ENCODE results near the gene TARBP2. TPM values are rescaled to one million over a fixed set of nuclear protein-coding genes. Genes with fewer than 3 reads are reported as not detected.
A peak's percentile ranks its signal among the peaks of the same experiment; 100 is the strongest.

TARBP2 gene
- total and polyA plus RNA-seq, 8 donors, result 11.7 to 50.1 (median 17.1) TPM

DNA sequence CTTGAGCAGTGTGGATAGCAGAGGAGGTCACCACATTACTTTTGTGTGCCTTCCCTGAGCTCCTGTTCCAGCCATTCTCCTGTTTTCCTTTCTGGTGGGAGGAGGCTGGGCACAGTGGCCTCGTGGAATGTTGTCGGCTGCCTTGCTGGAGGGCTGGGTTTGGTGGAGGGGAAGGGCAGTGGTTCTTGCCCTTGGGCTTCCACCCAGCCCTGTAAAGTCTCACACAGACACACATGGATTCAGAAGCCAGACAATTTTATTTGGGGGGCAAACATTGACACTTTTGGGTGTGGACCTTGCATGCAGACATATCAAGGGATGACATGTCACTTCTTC is 5.3 kb downstream of the TARBP2 start:
- intact Hi-C loops (cut with DNase I), result loop anchor here in 1 of 3 donors (5.0 kb wide), 1 partner anchor 159 kb away; no protein-coding TSS in a partner anchor
- 20 to 24% methylated on average over 2 of the region's 2 CpGs for WGBS, 2 donors
- no peak for ATAC-seq
- no peak for FAIRE-seq
- H3K4me3 ChIP-seq, result no peak overlapping the region
- DNase-seq, result no peak
- no peak overlapping the region for H3K27ac ChIP-seq
- no peaks in the 10 kb centered on the region for H3K27me3 ChIP-seq
- peaks cover 0 to 13% (median 0%) of the 10 kb centered on the region in 3 donors for H3K4me1 ChIP-seq
- TF ChIP-seq, protein P1, sequence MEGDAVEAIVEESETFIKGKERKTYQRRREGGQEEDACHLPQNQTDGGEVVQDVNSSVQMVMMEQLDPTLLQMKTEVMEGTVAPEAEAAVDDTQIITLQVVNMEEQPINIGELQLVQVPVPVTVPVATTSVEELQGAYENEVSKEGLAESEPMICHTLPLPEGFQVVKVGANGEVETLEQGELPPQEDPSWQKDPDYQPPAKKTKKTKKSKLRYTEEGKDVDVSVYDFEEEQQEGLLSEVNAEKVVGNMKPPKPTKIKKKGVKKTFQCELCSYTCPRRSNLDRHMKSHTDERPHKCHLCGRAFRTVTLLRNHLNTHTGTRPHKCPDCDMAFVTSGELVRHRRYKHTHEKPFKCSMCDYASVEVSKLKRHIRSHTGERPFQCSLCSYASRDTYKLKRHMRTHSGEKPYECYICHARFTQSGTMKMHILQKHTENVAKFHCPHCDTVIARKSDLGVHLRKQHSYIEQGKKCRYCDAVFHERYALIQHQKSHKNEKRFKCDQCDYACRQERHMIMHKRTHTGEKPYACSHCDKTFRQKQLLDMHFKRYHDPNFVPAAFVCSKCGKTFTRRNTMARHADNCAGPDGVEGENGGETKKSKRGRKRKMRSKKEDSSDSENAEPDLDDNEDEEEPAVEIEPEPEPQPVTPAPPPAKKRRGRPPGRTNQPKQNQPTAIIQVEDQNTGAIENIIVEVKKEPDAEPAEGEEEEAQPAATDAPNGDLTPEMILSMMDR (IDR thresholded peaks at IDR 0.05), result no peak
- no peaks in the 10 kb centered on the region for H3K9me3 ChIP-seq
- peaks cover 0 to 12% (median 0%) of the 10 kb centered on the region in 3 donors for H3K36me3 ChIP-seq

DNA sequence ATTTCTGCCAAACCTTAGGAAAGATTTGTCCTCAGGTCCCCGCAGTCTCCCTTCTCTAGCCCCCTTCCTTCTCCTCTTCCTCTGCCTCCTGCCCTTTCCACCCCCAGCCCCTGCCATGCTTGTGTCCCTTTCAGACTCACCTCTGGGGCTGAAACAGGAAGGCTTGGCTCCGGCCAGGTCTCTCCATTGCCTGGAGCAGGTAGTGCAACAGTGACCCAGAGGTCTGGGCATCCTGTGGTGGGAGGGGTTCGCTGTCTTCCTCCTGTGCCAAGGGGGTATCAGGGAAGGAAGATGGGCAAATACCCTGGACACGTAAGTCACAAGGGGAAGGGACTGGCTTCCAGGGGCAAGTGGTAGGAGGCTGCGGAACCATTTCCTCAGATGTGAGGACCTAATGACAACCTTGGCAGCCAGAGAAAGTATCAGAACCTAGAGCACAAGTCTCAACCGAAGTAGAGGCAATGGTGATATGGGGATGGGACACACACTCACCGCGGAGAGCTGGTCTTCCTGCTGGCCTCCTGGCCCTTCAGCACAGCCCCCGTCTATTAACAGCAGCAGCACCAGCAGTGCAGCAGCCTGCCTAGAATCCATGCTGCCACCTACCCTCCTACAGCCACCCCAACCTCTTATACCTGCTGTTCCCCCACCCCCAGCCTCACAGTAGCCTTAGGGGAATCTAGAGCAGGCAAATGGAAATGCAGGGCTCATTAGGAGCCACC is 6.0 kb downstream of the TARBP2 start, which contains the start of gene NPFF:
Gene NPFF (minus strand): TSS at position 604 of the 722 bp plus-strand sequence. CDS start 10 bp downstream, at position 594.
- Histone ChIP-seq H3K36me3 (peaks cover 0 to 12% (median 0%) of the 10 kb centered on the region in 3 donors), H3K4me1 (peaks cover 0 to 8% (median 0%) of the 10 kb centered on the region in 3 donors), H3K4me3 (no peak within 1 kb of the TSS), H3K27ac (no peak within 1 kb of the TSS), H3K9me3 (no peaks in the 10 kb centered on the region), H3K27me3 (no peaks in the 10 kb centered on the region)
- TF ChIP-seq, protein P1 (IDR thresholded peaks at IDR 0.05), result no peak
- DNase-seq (no peak), ATAC-seq (no peak), FAIRE-seq (no peak)
- intact Hi-C loops (cut with DNase I), result loop anchor here in 1 of 3 donors (5.0 kb wide), 1 partner anchor 160 kb away; no protein-coding TSS in a partner anchor
- 87 to 89% methylated on average over 9 of the region's 9 CpGs for WGBS, 2 donors

DNA sequence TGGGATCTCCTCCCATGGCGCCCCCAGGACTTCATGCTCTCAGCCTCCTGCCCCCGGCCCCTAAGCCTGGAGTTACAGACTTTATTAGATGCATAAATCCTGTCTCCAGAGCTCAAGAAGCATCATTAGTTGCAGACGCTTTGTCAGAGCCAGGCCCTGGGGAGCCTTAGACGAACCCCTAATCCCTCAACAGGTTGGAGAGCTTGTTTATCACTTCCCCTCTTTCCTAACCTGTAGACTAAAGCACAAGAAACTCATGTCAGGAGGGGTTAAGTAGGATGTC is 6.5 kb downstream of the TARBP2 start:
- no peaks in the 10 kb centered on the region for H3K27me3 ChIP-seq
- no peaks in the 10 kb centered on the region for H3K9me3 ChIP-seq
- H3K4me3 ChIP-seq, result no peak overlapping the region
- FAIRE-seq (no peak), DNase-seq (no peak), ATAC-seq (no peak)
- peaks cover 0 to 12% (median 5%) of the 10 kb centered on the region in 3 donors for H3K36me3 ChIP-seq
- TF ChIP-seq, protein P1 (IDR thresholded peaks at IDR 0.05), result no peak
- intact Hi-C loops (cut with DNase I), result loop anchor here in 1 of 3 donors (5.0 kb wide), 1 partner anchor 160 kb away; no protein-coding TSS in a partner anchor
- 79 to 82% methylated on average over 4 of the region's 4 CpGs for WGBS, 2 donors
- no peak overlapping the region for H3K27ac ChIP-seq
- H3K4me1 ChIP-seq, result peaks cover 0 to 5% (median 0%) of the 10 kb centered on the region in 3 donors

DNA sequence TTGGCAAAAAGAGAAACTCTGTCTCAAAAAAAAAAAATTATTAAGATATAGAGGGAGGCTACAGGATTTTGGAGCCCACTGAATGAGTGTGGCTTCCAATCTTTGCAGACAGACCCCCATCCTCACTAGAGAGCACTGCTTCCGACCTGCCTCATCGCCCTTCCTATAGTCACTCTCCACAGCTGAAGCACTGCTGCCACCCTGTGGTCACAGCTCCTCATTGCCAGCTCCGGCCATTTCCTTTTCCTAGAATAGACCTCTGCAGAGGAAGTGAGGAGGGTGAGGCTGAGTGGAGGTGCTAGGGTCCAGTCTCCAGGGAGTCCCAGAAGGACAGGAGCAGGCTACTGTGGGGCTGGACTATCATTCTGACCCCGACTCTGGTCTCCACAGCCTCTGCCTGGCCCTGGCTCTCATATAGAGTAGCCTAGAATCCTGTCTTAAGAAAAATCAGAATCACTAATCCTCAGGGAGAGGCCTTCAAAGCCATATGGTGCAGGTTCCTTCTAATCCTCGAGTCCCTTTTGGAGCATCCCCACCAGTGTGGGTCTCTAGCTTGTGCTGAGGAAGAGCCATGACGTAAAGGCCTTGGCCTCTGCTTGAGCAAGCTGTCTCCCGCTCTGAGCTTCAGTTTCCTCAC is 7.6 kb downstream of the TARBP2 start:
- ATAC-seq (peak; percentile 88 to 98 (median 93)), DNase-seq (peak; percentile 73 to 91 (median 87)), FAIRE-seq (no peak)
- peaks cover 2 to 16% (median 5%) of the 10 kb centered on the region in 3 donors for H3K36me3 ChIP-seq
- no peak overlapping the region for H3K4me3 ChIP-seq
- H3K27ac ChIP-seq, result no peak overlapping the region
- 28% methylated on average over 7 of the region's 7 CpGs for WGBS, 2 donors
- TF ChIP-seq, protein P1 (IDR thresholded peaks at IDR 0.05), result peak; percentile 72 to 83 (median 79)
- H3K4me1 ChIP-seq, result no peaks in the 10 kb centered on the region
- H3K27me3 ChIP-seq, result no peaks in the 10 kb centered on the region
- H3K9me3 ChIP-seq, result no peaks in the 10 kb centered on the region
- intact Hi-C loops (cut with DNase I), result loop anchor here in 1 of 3 donors (5.0 kb wide), 1 partner anchor 161 kb away; no protein-coding TSS in a partner anchor
